Pons (tissue), 1 donor: Measurements from ENCODE around the gene CSH1.
"Not testable (repeated sequence)": the region's sequence is repeated elsewhere in the genome, so short reads cannot be mapped to it uniquely, and the experiment has no call there.

ENCODE experiments used
- DNase-seq: peaks from one replicate; pipeline ENCODE4 v3.0.0-alpha.2; 2016; ENCODE audit warnings: low spot score

Gene CSH1

GRCh38 chr17:63903787-63904201, 7.4 kb upstream of the CSH1 start:
- DNase-seq: not testable (repeated sequence)

- not testable (repeated sequence) for DNase-seq
Observed at GRCh38 chr17:63901971-63902370, 5.6 kb upstream of the CSH1 start.

GRCh38 chr17:63898899-63899798, 2.8 kb upstream of the CSH1 start:
- DNase-seq: not testable (repeated sequence)

- DNase-seq: not testable (repeated sequence)
Observed at GRCh38 chr17:63894821-63895220, 1.6 kb downstream of the CSH1 start.

- not testable (repeated sequence) for DNase-seq
Observed at GRCh38 chr17:63894021-63894420, 2.4 kb downstream of the CSH1 start.

- DNase-seq: not testable (repeated sequence)
Observed at GRCh38 chr17:63892316-63893037, 3.9 kb downstream of the CSH1 start.

GRCh38 chr17:63889026-63889848, 7.1 kb downstream of the CSH1 start:
- DNase-seq: peak; percentile 18

- not testable (repeated sequence) for DNase-seq
Observed at GRCh38 chr17:63885119-63885518, 11.3 kb downstream of the CSH1 start.

- DNase-seq: not testable (repeated sequence)
Observed at GRCh38 chr17:63882626-63883126, 13.7 kb downstream of the CSH1 start.

GRCh38 chr17:63881935-63882601, 14.3 kb downstream of the CSH1 start, which contains the start of gene GH2:
GH2 (minus strand) TSS chr17:63881944; CDS start chr17:63881801, 143 bp downstream.
- DNase-seq: no peak

GRCh38 chr17:63881337-63881736, 15.0 kb downstream of the CSH1 start:
- DNase-seq: not testable (repeated sequence)

GRCh38 chr17:63880706-63881105, 15.7 kb downstream of the CSH1 start:
- no peak for DNase-seq

GRCh38 chr17:63878413-63878812, 18.0 kb downstream of the CSH1 start:
- not testable (repeated sequence) for DNase-seq

- not testable (repeated sequence) for DNase-seq
Observed at GRCh38 chr17:63874693-63875092, 21.7 kb downstream of the CSH1 start.

- not testable (repeated sequence) for DNase-seq
Observed at GRCh38 chr17:63874061-63874626, 22.2 kb downstream of the CSH1 start.

GRCh38 chr17:63873577-63873976, 22.8 kb downstream of the CSH1 start, which contains the start of gene CSH2:
CSH2 (minus strand) TSS chr17:63873677; CDS start chr17:63873614, 63 bp downstream.
- DNase-seq: not testable (repeated sequence)

- not testable (repeated sequence) for DNase-seq
Observed at GRCh38 chr17:63871646-63872365, 24.6 kb downstream of the CSH1 start.

GRCh38 chr17:63870292-63870665, 26.1 kb downstream of the CSH1 start:
- DNase-seq: not testable (repeated sequence)

- DNase-seq: not testable (repeated sequence)
Observed at GRCh38 chr17:63869491-63870291, 26.7 kb downstream of the CSH1 start.
